Stimulated activated CD4-positive, alpha-beta T cell treated with anti-CD3 and anti-CD28 coated beads, Interleukin-2, amount 100 ng/mL, for 48 hours (primary cell): ENCODE measurements around the gene VAPB.
"Not testable (repeated sequence)": the region's sequence is repeated elsewhere in the genome, so short reads cannot be mapped to it uniquely, and the experiment has no call there.

Experiments
- DNase-seq, 2 donors: peaks; one replicate each; pipeline ENCODE4 v3.0.0-alpha.2; 2020

The VAPB gene

GRCh38 chr20:58407966-58408557 is 19.0 kb downstream of the VAPB start:
- DNase-seq, result no peak

DNA sequence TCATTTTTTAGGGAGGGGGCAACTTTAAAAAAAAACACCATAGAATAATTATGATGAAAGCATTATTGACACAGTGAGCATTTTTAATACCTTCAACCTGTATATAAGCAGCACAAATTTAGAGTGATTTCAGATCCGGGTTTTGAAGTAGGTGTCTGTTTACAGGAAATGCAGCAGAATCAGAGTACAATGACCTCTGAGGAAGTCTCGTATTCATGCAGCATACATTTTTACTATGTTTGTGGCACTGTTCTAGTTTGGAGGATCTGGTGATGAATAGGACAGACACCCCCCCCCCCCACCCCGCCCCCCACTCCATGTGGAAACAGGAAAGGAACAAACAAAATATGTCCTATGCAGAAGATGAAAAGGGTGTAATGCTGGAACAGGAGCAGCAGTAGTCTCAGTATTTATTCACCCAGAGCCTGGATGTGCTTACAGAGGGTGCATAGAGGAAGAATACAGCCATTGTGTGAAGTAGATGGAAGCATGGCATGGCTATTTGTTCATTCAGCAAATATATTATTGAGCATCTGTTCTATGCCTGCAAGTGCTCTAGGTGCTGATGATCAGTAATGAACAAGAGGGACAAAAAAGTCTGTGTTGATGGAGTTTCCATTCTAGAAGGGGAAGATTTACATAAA is 19.7 kb downstream of the VAPB start:
- DNase-seq, result no peak

- DNase-seq, result not testable (repeated sequence)
Measured at GRCh38 chr20:58414216-58414615, 25.2 kb downstream of the VAPB start.

DNA sequence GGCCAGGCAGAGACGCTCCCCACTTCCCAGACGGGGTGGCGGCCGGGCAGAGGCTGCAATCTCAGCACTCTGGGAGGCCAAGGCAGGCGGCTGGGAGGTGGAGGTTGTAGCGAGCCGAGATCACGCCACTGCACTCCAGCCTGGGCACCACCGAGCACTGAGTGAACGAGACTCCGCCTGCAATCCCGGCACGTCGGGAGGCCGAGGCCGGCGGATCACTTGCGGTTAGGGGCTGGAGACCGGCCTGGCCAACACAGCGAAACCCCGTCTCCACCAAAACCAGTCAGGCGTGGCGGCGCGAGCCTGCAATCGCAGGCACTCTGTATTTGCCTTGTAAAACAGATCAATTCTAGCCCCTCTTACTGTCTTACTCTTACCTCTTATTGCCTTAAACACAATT is 25.8 kb downstream of the VAPB start:
- DNase-seq, result not testable (repeated sequence)

- DNase-seq, result no peak
Measured at GRCh38 chr20:58416057-58416456, 27.0 kb downstream of the VAPB start.

GRCh38 chr20:58416835-58417234 is 27.8 kb downstream of the VAPB start:
- no peak for DNase-seq

- DNase-seq, result no peak
Measured at GRCh38 chr20:58417438-58417837, 28.4 kb downstream of the VAPB start.

GRCh38 chr20:58418949-58419748 is 30.1 kb downstream of the VAPB start:
- no peak for DNase-seq

GRCh38 chr20:58420798-58421496 is 31.9 kb downstream of the VAPB start:
- no peak for DNase-seq

GRCh38 chr20:58421497-58421850 is 32.4 kb downstream of the VAPB start:
- DNase-seq, result no peak

DNA sequence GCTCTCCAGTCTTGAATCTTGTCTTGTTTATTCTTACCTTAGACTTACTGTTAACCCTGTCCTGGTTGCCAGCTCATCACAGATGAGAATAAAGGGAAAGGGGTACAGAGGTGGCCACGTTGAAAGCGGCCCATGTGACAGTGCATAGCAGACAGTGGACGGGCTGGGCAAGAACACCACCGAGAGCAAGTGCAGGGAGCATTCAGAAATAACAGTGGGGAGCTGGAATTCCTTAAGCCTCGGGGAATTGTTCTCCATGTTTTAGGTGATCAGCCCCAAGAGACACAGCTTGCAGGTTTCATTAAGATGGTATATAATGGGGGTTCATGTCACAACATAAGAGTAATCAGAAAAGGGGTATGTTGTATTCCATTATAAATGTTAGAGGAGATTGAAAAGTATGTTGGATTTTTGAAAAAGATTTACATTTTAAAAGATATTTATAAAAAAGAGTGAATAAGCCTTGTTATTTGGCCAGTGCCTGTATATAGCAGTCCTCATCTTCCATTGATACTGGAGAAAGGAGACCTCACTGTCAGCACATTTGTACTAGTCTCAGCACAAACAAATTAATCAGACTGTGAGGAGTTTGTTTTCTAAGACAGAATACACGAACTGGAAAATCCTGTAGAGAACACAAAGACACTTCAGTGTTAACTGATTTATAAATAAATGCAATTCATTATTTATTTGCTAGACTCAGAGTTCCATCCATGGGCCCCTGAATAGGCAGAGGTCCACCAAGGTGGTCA is 35.4 kb downstream of the VAPB start:
- DNase-seq, result no peak

GRCh38 chr20:58427571-58427970 is 38.5 kb downstream of the VAPB start:
- not testable (repeated sequence) for DNase-seq

DNA sequence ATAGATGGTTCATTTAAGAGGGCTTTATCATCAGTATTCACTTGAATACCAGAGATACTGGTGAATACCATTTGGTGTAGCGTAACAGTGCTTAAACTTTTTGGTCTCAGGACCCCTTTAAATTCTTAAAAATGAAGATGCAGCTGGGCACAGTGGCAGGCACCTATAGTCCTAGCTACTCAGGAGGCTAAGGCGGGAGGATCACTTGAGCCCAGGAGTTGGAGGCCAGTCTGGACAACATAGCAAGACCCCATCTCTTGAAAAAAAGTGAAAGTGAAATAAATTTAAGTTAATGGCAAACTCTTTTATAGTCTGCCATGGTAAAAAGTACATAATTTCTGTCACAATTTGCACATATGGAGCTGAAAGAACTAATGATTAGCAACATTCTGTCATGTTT is 39.3 kb downstream of the VAPB start:
- no peak for DNase-seq

- no peak for DNase-seq
Measured at GRCh38 chr20:58429303-58429702, 40.3 kb downstream of the VAPB start.

- DNase-seq, result no peak
Measured at GRCh38 chr20:58431134-58431533, 42.1 kb downstream of the VAPB start.

DNA sequence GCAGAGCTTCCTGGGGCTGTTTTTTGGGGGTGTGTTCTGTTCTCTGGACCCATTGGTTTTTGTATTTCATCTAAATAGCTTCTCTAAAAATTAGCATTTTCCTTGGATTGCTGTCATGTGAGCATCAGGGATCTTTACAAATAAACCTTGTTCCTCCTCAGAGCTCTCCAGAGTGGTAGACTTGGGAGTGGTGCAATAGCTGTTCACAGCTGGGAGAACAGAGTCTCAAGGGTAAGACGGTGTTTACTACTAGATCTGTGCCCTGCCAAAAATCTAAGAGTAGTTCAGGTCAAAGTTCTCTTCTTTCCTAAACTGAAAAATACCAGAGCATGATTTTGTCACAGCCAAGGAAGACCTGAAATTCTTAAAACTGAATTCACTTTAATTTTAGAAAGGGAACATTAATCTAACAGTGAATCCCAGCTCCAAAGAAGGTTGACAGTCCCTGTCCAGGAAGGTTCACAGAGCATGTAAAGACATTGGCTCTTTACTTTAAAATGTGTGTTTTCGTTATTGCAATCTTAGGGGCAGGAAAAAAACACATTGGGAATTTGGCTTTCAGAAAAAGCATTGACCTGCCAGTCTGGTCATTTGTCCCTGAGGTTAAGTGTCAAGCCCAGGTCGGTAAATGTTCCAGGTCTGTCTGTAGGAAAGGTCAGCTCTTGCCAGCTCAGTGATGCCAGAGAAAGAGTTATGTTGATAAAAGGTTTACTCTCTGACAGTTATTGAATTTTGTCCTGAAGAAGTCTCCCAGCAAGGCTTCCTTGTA is 43.3 kb downstream of the VAPB start:
- no peak for DNase-seq

- no peak for DNase-seq
Measured at GRCh38 chr20:58433029-58433647, 44.1 kb downstream of the VAPB start.

- no peak for DNase-seq
Measured at GRCh38 chr20:58433759-58434158, 44.7 kb downstream of the VAPB start.

- DNase-seq, result no peak
Measured at GRCh38 chr20:58434326-58434725, 45.3 kb downstream of the VAPB start.

GRCh38 chr20:58435237-58435636 is 46.2 kb downstream of the VAPB start:
- DNase-seq, result no peak

- no peak for DNase-seq
Measured at GRCh38 chr20:58436868-58437645, 48.0 kb downstream of the VAPB start.
